A673 (cell line): ENCODE measurements around the gene CCL13. TPM values are rescaled to one million over a fixed set of nuclear protein-coding genes. Genes with fewer than 3 reads are reported as not detected.

Source experiments
- BruUV-seq: library from RNA; stranded (reverse); fragments of 400-500 nt; replicated peaks from 2 replicates; lab custom pipeline; 2021; lab: Mats Ljungman, UMichigan
- CTCF ChIA-PET: fragments of 300-600 bp; sonication (Branson Sonifier 250); formaldehyde crosslinking; loops from one replicate; lab custom pipeline; 2022; ENCODE audit warnings: antibody characterized with exemption; lab: Charles Lee
- POLR2A ChIA-PET: fragments of 300-600 bp; sonication (Branson Sonifier 250); formaldehyde crosslinking; loops from one replicate; lab custom pipeline; 2022; ENCODE audit warnings: antibody characterized with exemption; ENCODE audit not compliant: low non-redundant PET; lab: Charles Lee
- DNase-seq: peaks from one replicate; pipeline ENCODE4 v3.0.0-alpha.2; 2015; ENCODE audit warnings: low spot score
- H3K27ac ChIP-seq: fragments of 200-600 bp; sonication (generic); 2 replicates; pipeline ENCODE4 v1.5.1; 2016; ENCODE audit warnings: mixed run types, low read depth, mild to moderate bottlenecking, mixed read lengths, antibody characterized with exemption, low read length; ENCODE audit not compliant: poor library complexity, severe bottlenecking
- H3K27me3 ChIP-seq: fragments of 200-600 bp; sonication (generic); replicated peaks from 2 replicates; pipeline ENCODE4 v1.6.1; 2017; ENCODE audit warnings: mixed run types, low read depth, mild to moderate bottlenecking, mixed read lengths, antibody characterized with exemption, low read length; ENCODE audit not compliant: insufficient read depth, poor library complexity
- H3K36me3 ChIP-seq: fragments of 200-600 bp; sonication (generic); 2 replicates; pipeline ENCODE4 v1.6.1; 2016; ENCODE audit warnings: mixed run types, mild to moderate bottlenecking, mixed read lengths, antibody characterized with exemption, low read length; ENCODE audit not compliant: insufficient read depth, poor library complexity, severe bottlenecking
- H3K4me1 ChIP-seq: fragments of 200-600 bp; sonication (generic); 2 replicates; pipeline ENCODE4 v1.6.1; 2017; ENCODE audit warnings: mixed run types, mild to moderate bottlenecking, mixed read lengths, antibody characterized with exemption, low read length; ENCODE audit not compliant: insufficient read depth, poor library complexity, severe bottlenecking
- H3K4me3 ChIP-seq: fragments of 200-600 bp; sonication (generic); 2 replicates; pipeline ENCODE4 v1.5.1; 2016; ENCODE audit warnings: low read depth, mixed run types, mild to moderate bottlenecking, mixed read lengths, low read length; ENCODE audit not compliant: poor library complexity, severe bottlenecking
- H3K9me3 ChIP-seq: fragments of 200-600 bp; sonication (generic); 2 replicates; pipeline ENCODE4 v1.6.1; 2016; ENCODE audit warnings: mixed run types, low read depth, mild to moderate bottlenecking, mixed read lengths, antibody characterized with exemption, low read length; ENCODE audit not compliant: poor library complexity, severe bottlenecking
- EZH2 ChIP-seq: fragments of 200-600 bp; sonication (generic); IDR thresholded peaks from 2 replicates; pipeline ENCODE4 v1.6.1; 2017; ENCODE audit warnings: borderline replicate concordance, low read depth, mild to moderate bottlenecking, mixed read lengths, antibody characterized with exemption, low read length; ENCODE audit not compliant: poor library complexity, severe bottlenecking
- intact Hi-C: fragments of 100-400 bp; cut with micrococcal nuclease; formaldehyde crosslinking; loops from one replicate; pipeline ENCODE4 v1.10.0; 2022; ENCODE audit not compliant: unreplicated experiment
- total RNA-seq: library from RNA; stranded (reverse); gene quantifications from 2 replicates; pipeline ENCODE4 v1.2.3, GENCODE V29; 2021
- TF ChIP-seq, protein P1 (sequence below): fragments of 300-800, 200-600 bp; sonication (generic); conservative IDR thresholded peaks from 2 replicates; pipeline ENCODE4 v1.5.1; 2017; ENCODE audit warnings: low read depth, mild to moderate bottlenecking, antibody characterized with exemption, low read length, moderate library complexity, mixed read lengths

The CCL13 gene
- total RNA-seq, 1 experiment from 2014 or later, result not detected

DNA sequence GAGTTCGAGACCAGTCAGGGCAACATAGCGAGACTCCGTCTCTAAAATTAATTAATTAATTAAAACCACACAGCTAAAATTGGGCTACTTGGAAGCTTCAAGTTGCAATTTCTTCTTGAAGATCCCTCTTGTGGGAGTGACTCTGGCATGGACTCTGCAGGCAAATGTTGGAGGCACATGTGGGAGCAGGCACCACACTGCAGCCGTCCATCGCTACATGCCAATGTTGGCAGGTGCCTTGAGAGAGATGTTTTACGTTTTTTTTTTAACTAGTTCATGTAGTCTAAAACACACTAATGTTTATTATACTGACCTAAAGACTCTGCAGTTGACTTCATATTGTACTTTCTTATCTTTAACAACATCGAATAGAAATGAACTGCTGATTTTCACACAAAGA lies 45.0 kb upstream of the CCL13 start:
- H3K9me3 ChIP-seq, result no peaks in the 10 kb centered on the region
- DNase-seq, result no peak
- ChIA-PET CTCF (no interaction called here), POLR2A (no interaction called here)
- intact Hi-C loops, result no loop called here
- no peak for TF ChIP-seq EZH2
- TF ChIP-seq, protein P1, sequence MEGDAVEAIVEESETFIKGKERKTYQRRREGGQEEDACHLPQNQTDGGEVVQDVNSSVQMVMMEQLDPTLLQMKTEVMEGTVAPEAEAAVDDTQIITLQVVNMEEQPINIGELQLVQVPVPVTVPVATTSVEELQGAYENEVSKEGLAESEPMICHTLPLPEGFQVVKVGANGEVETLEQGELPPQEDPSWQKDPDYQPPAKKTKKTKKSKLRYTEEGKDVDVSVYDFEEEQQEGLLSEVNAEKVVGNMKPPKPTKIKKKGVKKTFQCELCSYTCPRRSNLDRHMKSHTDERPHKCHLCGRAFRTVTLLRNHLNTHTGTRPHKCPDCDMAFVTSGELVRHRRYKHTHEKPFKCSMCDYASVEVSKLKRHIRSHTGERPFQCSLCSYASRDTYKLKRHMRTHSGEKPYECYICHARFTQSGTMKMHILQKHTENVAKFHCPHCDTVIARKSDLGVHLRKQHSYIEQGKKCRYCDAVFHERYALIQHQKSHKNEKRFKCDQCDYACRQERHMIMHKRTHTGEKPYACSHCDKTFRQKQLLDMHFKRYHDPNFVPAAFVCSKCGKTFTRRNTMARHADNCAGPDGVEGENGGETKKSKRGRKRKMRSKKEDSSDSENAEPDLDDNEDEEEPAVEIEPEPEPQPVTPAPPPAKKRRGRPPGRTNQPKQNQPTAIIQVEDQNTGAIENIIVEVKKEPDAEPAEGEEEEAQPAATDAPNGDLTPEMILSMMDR, result no peak
- H3K27me3 ChIP-seq, result peaks cover 5% of the 10 kb centered on the region
- no peaks in the 10 kb centered on the region for H3K4me1 ChIP-seq
- BruUV-seq, result no TSS peak
- no peak overlapping the region for H3K4me3 ChIP-seq
- H3K27ac ChIP-seq, result no peak overlapping the region
- H3K36me3 ChIP-seq, result no peaks in the 10 kb centered on the region

DNA sequence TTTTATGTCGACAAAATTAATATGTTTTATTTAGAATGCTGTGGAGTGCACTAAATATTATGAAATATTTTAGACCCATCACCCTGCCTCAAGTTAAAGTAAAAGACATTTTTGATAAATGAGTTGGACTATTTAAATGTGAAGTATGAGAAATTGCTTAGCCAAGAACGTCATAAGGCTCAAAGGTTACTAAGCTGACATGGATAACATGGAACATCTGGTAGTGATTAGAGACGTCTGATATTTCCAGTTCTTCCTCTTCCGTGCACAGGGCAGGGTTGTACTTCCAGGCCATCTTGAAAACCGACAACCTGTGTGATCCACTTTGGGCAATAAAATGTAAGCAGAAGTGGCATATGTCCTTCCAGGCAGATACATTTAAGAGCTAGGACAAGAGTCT lies 44.2 kb upstream of the CCL13 start:
- no peaks in the 10 kb centered on the region for H3K36me3 ChIP-seq

DNA sequence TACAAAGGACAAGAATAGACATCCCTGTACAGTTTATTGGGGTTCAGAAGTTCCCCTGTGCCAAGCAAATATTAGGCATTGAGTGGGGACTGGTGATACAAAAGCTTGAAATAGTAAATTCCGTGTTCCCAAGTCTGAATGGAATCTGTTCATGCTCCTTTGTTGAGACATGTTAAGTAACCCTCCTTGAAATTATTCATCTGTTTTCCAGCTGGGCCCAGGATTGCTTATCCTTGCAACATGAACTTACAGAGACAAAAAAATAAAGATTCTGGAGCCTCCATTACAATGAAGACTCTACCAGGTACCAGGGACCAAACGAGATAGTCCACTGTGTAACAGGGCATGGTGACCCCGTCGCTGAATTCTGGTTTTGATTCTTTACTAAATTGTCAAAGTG lies 43.1 kb upstream of the CCL13 start:
- DNase-seq, result no peak
- H3K36me3 ChIP-seq, result no peaks in the 10 kb centered on the region
- no peak overlapping the region for H3K4me3 ChIP-seq
- no peak for TF ChIP-seq EZH2
- TF ChIP-seq, protein P1, result no peak
- H3K27me3 ChIP-seq, result peaks cover 5% of the 10 kb centered on the region
- intact Hi-C loops, result no loop called here
- no peak overlapping the region for H3K27ac ChIP-seq
- POLR2A ChIA-PET, result no interaction called here
- no peaks in the 10 kb centered on the region for H3K9me3 ChIP-seq
- BruUV-seq, result no TSS peak
- CTCF ChIA-PET, result no interaction called here
- no peaks in the 10 kb centered on the region for H3K4me1 ChIP-seq

More for the DNA sequence above, 44.2 kb upstream of the CCL13 start:
- CTCF ChIA-PET, result no interaction called here
- DNase-seq, result no peak
- TF ChIP-seq, protein P1, result no peak
- TF ChIP-seq EZH2, result no peak
- Histone ChIP-seq H3K4me3 (no peak overlapping the region), H3K4me1 (no peaks in the 10 kb centered on the region), H3K27me3 (peaks cover 5% of the 10 kb centered on the region), H3K27ac (no peak overlapping the region), H3K9me3 (no peaks in the 10 kb centered on the region)
- POLR2A ChIA-PET, result no interaction called here
- no TSS peak for BruUV-seq
- intact Hi-C loops, result no loop called here
